Putamen (tissue), 1 donor: ENCODE measurements around the gene DNMT3B.
"Not testable (repeated sequence)": the region's sequence is repeated elsewhere in the genome, so short reads cannot be mapped to it uniquely, and the experiment has no call there.

Experiments used
- DNase-seq: peaks from one replicate; pipeline ENCODE4 v3.0.0-alpha.2; 2016; ENCODE audit warnings: low spot score

DNMT3B gene

GRCh38 chr20:32761831-32762753 is at the start of gene DNMT3B:
TSS of gene DNMT3B (plus strand) at chr20:32762385. CDS start at chr20:32780324, 17,939 bp downstream.
- peak; percentile 56 for DNase-seq

- no peak for DNase-seq
Observed at GRCh38 chr20:32718749-32719348, 43.3 kb upstream of the DNMT3B start.

- DNase-seq = peak; percentile 24
Observed at GRCh38 chr20:32727683-32728082, 34.5 kb upstream of the DNMT3B start.

- DNase-seq = not testable (repeated sequence)
Observed at GRCh38 chr20:32728435-32728834, 33.8 kb upstream of the DNMT3B start.

- not testable (repeated sequence) for DNase-seq
Observed at GRCh38 chr20:32729334-32729733, 32.9 kb upstream of the DNMT3B start.

- no peak for DNase-seq
Observed at GRCh38 chr20:32731882-32732266, 30.3 kb upstream of the DNMT3B start.

GRCh38 chr20:32737371-32738223 is 24.6 kb upstream of the DNMT3B start:
- no peak for DNase-seq

- DNase-seq = no peak
Observed at GRCh38 chr20:32741151-32741550, 21.0 kb upstream of the DNMT3B start.

- peak; percentile 80 for DNase-seq
Observed at GRCh38 chr20:32742322-32743236, 19.6 kb upstream of the DNMT3B start.

GRCh38 chr20:32743237-32744112 is 18.7 kb upstream of the DNMT3B start, which contains the start of gene COMMD7:
TSS of gene COMMD7 (minus strand) at chr20:32743467. CDS start at chr20:32743391, 76 bp downstream.
- DNase-seq = no peak

GRCh38 chr20:32749914-32750637 is 12.1 kb upstream of the DNMT3B start:
- DNase-seq = no peak

- DNase-seq = no peak
Observed at GRCh38 chr20:32751293-32751692, 10.9 kb upstream of the DNMT3B start.

GRCh38 chr20:32751702-32752457 is 10.3 kb upstream of the DNMT3B start:
- no peak for DNase-seq

GRCh38 chr20:32752458-32753250 is 9.5 kb upstream of the DNMT3B start:
- no peak for DNase-seq

GRCh38 chr20:32753731-32754130 is 8.5 kb upstream of the DNMT3B start:
- DNase-seq = no peak

GRCh38 chr20:32756156-32756555 is 6.0 kb upstream of the DNMT3B start:
- no peak for DNase-seq

GRCh38 chr20:32761417-32761830 is 761 bp upstream of the DNMT3B start:
- DNase-seq = no peak

GRCh38 chr20:32762754-32763201 is 593 bp downstream of the DNMT3B start:
- DNase-seq = no peak
